Lower lobe of right lung (tissue), 2 donors: ENCODE measurements around the gene GPRIN2. TPM values are rescaled to one million over a fixed set of nuclear protein-coding genes. Genes with fewer than 3 reads are reported as not detected.
"Not testable (repeated sequence)": the region's sequence is repeated elsewhere in the genome, so short reads cannot be mapped to it uniquely, and the experiment has no call there.

Source experiments
- ATAC-seq, 2 donors: fragments of 200-7000 bp; cut with Tn5 transposase; one replicate each; pipeline ENCODE4 v1.9.1; 2020 to 2022; ENCODE audit warnings: mild to moderate bottlenecking in 2 of 2, moderate library complexity in 2 of 2
- DNase-seq: peaks from one replicate; pipeline ENCODE4 v3.0.0-alpha.2; 2020
- H3K27ac ChIP-seq: fragments of 200-600 bp; one replicate; pipeline ENCODE4 v1.8.0; 2022
- H3K27me3 ChIP-seq: fragments of 200-600 bp; one replicate; pipeline ENCODE4 v1.8.0; 2022; ENCODE audit warnings: low read depth
- H3K36me3 ChIP-seq: fragments of 200-600 bp; one replicate; pipeline ENCODE4 v1.8.0; 2022; ENCODE audit warnings: mild to moderate bottlenecking
- H3K4me1 ChIP-seq: fragments of 200-600 bp; one replicate; pipeline ENCODE4 v1.8.0; 2022
- H3K4me3 ChIP-seq: fragments of 200-600 bp; one replicate; pipeline ENCODE4 v1.8.0; 2022; ENCODE audit warnings: mild to moderate bottlenecking
- H3K9me3 ChIP-seq: fragments of 200-600 bp; one replicate; pipeline ENCODE4 v1.8.0; 2022
- CTCF ChIP-seq: fragments of 200-600 bp; IDR thresholded peaks from one replicate; pipeline ENCODE4 v1.8.0; 2022; ENCODE audit warnings: antibody characterized with exemption, mild to moderate bottlenecking
- intact Hi-C: fragments of 100-400 bp; cut with DNase I; formaldehyde crosslinking; loops from one replicate; pipeline ENCODE4 v1.11.0; 2022
- total RNA-seq: library from RNA; stranded (reverse); fragmentation: NEBNext Ultra II Directional; extraction: Animal tissue kit (Norgen Biotek cat#: 25700); gene quantifications from one replicate; pipeline ENCODE4 v1.2.1, GENCODE V29; 2021
- donor health status: DM: no; HTN: yes; CAD: no; lungs with severe emphysema.

GPRIN2 gene
- total RNA-seq, 1 donor from 2014 or later, result 42.1 TPM

- DNase-seq (no peak), ATAC-seq (no peak)
- peaks cover 6% of the 10 kb centered on the region for H3K27me3 ChIP-seq
- H3K4me1 ChIP-seq, result no peaks in the 10 kb centered on the region
- H3K27ac ChIP-seq, result no peak overlapping the region
- H3K36me3 ChIP-seq, result no peaks in the 10 kb centered on the region
- TF ChIP-seq CTCF, result no peak
- intact Hi-C loops, result no loop called here
- H3K4me3 ChIP-seq, result no peak overlapping the region
- H3K9me3 ChIP-seq, result no peaks in the 10 kb centered on the region
Measured at GRCh38 chr10:46515366-46515765, 41.1 kb downstream of the GPRIN2 start.

- TF ChIP-seq CTCF, result no peak
- peak; percentile 25 for DNase-seq
- ATAC-seq, result no peak
- Histone ChIP-seq H3K4me3 (no peak overlapping the region), H3K9me3 (no peaks in the 10 kb centered on the region), H3K27me3 (peaks cover 1% of the 10 kb centered on the region), H3K4me1 (no peaks in the 10 kb centered on the region), H3K36me3 (no peaks in the 10 kb centered on the region), H3K27ac (no peak overlapping the region)
- intact Hi-C loops, result no loop called here
Measured at GRCh38 chr10:46514899-46515298, 41.6 kb downstream of the GPRIN2 start.

DNA sequence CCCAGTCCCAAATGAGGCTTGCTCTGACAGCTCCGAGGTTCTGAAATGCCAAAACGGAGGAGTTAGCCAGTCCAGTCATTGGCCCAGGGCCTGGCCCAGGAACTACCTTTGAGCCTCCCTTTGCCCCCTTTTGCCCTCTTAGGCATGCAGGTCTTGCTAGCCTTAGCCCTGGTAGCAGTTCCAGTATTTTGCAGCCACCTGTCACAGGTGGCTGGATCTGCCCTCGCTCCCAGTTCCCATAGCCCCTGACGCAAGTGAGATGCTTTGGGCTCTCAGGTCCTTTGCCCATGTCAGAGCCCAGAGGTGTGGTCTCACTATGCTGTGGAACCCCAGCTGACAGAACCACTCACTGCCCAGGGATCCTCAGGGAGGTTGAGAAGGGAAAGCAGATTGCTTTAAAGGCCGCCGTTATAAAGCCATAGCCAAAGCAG, 42.0 kb downstream of the GPRIN2 start:
- DNase-seq, result peak; percentile 34
- intact Hi-C loops, result no loop called here
- no peaks in the 10 kb centered on the region for H3K9me3 ChIP-seq
- ATAC-seq, result peak in 1 of 2 donors; percentile 11
- no peak overlapping the region for H3K27ac ChIP-seq
- H3K27me3 ChIP-seq, result no peaks in the 10 kb centered on the region
- TF ChIP-seq CTCF, result no peak
- H3K4me1 ChIP-seq, result no peaks in the 10 kb centered on the region
- no peak overlapping the region for H3K4me3 ChIP-seq
- H3K36me3 ChIP-seq, result no peaks in the 10 kb centered on the region

- H3K4me1 ChIP-seq, ATAC-seq, H3K36me3 ChIP-seq, H3K27ac ChIP-seq, H3K9me3 ChIP-seq, intact Hi-C loops, DNase-seq, H3K4me3 ChIP-seq, H3K27me3 ChIP-seq: not testable (repeated sequence)
Measured at GRCh38 chr10:46513333-46513732, 43.1 kb downstream of the GPRIN2 start.

DNA sequence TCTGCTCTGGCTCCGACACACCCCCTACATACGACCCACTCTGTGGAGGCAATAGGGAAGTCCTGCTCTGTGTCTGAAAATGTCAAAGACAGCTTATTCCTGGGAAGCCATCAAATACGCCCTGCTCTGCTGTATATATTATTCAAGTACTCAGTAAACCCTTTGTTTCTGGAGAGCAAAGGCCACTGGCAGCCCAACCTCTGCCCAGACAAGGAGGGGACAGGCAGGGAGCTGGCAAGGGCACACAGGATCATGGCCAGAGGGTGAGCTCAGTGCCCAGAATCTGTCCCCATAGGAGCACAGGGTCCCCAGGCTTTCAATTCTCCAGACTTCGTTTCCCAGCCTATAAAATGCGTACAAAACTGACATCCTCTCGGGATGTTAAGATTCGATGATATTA, 43.7 kb downstream of the GPRIN2 start:
- ATAC-seq, H3K36me3 ChIP-seq, intact Hi-C loops, H3K4me1 ChIP-seq, DNase-seq, H3K27ac ChIP-seq, H3K27me3 ChIP-seq, H3K4me3 ChIP-seq, H3K9me3 ChIP-seq: not testable (repeated sequence)

- H3K27me3 ChIP-seq, H3K9me3 ChIP-seq, H3K4me3 ChIP-seq, intact Hi-C loops, ATAC-seq, H3K27ac ChIP-seq, H3K36me3 ChIP-seq, DNase-seq, H3K4me1 ChIP-seq: not testable (repeated sequence)
Measured at GRCh38 chr10:46512002-46512401, 44.5 kb downstream of the GPRIN2 start.

Other genes with a start within 250 kb of the GPRIN2 start
- 15.7 TPM for gene ANXA8L1, start 180.9 kb downstream of the GPRIN2 start, total RNA-seq
- gene NPY4R, start 90.7 kb downstream of the GPRIN2 start, total RNA-seq, result 1.1 TPM
- gene SYT15, start 22.5 kb upstream of the GPRIN2 start, total RNA-seq, result 34.5 TPM